OCI-LY7 (cell line): ENCODE results near the gene RAPH1.

Experiments used
- EZH2phosphoT487 ChIP-seq: fragments of 200-600 bp; sonication (generic); IDR thresholded peaks from 2 replicates; pipeline ENCODE4 v1.6.1; 2018; ENCODE audit warnings: low read depth, borderline replicate concordance, mild to moderate bottlenecking, mixed run types, antibody characterized with exemption, low read length, moderate library complexity, mixed read lengths
- TF ChIP-seq, protein P1 (sequence below): fragments of 200-600 bp; sonication (generic); conservative IDR thresholded peaks from 2 replicates; pipeline ENCODE4 v1.5.1; 2014; ENCODE audit warnings: mild to moderate bottlenecking, antibody characterized with exemption, low read length, moderate library complexity, mixed read lengths

DNA sequence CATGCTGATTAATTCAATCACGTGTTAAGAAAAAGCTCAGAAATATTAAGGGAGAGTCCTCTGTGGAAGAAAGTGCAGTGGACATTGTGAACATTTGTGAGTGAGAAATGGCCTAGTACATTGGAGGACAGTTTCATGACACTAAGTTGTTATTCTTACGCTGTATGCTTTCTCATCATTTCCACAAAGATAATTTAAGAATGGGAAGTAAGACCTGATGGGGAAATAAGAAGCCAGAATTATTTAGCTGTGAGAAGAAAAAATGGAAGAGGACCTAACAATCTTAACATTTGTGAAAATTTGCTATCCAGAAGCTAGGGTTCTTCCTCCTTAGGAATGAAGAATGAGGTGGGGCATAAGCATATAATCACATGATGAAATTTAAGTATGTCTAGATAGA lies 15.2 kb upstream of the RAPH1 start:
- TF ChIP-seq, protein P1, sequence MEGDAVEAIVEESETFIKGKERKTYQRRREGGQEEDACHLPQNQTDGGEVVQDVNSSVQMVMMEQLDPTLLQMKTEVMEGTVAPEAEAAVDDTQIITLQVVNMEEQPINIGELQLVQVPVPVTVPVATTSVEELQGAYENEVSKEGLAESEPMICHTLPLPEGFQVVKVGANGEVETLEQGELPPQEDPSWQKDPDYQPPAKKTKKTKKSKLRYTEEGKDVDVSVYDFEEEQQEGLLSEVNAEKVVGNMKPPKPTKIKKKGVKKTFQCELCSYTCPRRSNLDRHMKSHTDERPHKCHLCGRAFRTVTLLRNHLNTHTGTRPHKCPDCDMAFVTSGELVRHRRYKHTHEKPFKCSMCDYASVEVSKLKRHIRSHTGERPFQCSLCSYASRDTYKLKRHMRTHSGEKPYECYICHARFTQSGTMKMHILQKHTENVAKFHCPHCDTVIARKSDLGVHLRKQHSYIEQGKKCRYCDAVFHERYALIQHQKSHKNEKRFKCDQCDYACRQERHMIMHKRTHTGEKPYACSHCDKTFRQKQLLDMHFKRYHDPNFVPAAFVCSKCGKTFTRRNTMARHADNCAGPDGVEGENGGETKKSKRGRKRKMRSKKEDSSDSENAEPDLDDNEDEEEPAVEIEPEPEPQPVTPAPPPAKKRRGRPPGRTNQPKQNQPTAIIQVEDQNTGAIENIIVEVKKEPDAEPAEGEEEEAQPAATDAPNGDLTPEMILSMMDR = no peak
- TF ChIP-seq EZH2phosphoT487 = no peak
